ENCODE measurements around the gene LRRC63.

LRRC63 gene

DNA sequence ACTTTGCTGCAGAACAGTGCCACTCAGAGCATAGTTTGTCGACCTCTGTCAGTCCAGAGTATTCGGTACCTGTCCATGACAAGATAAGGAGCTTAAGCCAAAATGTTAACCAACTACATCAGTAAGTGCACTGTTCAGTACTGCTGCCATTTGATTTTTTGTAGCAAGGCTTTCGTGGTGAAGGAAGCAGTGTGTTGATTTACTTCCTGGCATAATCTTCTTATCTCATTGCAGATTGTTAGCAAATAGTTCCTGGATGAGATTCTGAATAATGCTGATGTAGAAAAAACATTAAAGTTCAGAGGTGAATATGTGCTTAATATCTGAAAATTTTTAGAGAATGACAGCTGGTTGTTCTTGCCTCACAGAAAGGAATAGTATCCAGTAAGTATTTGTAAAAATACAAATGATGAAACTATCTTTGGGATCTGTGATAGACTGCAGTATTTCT is 85.7 kb downstream of the LRRC63 start:
- in situ Hi-C loops (cut with MboI; ENCODE audit: low sequenced_read_pairs), result loop anchor here (25.0 kb wide), 1 partner anchor 135 kb away; no protein-coding TSS in a partner anchor

DNA sequence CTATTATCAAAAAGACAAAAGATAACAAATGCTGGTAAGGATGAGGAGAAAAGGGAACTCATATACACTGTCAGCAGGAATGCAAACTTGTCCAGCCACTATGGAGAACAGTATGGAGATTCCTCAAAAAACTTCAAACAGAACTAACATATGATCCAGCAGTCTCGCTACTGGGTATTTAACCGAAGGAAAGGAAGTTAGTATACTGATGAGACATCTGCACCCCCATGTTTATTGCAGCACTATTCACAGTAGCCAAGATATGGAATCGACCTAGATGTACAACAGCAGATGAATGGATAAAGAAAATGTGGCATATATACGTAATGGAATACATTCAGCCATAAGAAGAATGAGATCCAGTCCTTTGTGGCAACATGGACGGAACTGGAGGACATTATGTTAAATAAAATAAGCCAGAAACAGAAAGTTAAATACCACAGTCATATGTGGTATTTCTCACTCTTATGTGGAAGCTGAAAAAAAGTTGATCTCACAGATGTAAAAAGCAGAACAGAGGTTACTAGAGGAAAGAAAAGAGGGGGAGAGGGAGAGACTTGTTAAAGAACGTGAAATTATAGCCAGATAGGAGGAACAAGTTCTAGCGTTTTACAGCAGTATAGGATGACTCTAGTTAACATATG is 92.1 kb downstream of the LRRC63 start:
- in situ Hi-C loops (cut with MboI; ENCODE audit: low sequenced_read_pairs), result loop anchor here (25.0 kb wide), 1 partner anchor 692 kb away; the partner anchor contains the start of gene ERICH6B

DNA sequence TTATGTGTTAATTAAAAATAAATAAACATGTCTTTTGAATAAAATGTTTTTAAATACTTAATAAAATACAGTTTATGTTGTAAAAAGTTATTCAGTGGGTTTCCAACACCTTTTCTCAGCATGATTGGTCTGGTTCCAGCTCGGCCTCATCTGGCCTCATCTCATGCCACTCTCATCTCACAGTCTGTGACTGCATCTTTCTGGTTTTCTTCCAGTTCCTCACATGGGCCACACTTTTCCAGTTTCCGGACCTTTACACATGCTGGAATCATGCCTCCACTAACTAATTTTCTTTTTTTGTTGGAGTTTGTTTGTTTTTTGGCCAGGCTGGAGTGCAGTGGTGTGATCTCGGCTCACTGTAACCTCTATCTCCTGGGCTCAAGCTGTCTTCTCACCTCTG is 92.8 kb downstream of the LRRC63 start:
- in situ Hi-C loops (cut with MboI; ENCODE audit: low sequenced_read_pairs), result loop anchor here (25.0 kb wide), 1 partner anchor 692 kb away; the partner anchor contains the start of gene ERICH6B

DNA sequence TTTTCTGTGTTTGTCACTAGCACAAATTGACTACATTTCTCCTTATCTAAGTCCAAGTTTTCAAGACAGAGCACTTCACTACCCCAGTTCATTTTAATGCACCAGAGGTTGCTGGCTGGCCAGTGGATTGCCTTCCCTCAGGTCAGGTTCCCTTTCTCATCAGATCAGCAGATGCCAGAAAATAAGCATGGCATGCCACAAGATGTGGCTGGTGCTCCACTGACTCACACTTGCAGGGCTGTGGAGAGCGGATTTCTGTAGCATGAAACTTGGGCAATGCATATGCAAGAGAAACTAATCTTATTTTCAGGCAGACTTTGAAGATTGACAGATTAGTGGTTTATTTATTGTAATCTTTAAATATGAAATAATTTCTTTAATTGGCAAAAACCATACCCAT is 95.8 kb downstream of the LRRC63 start:
- in situ Hi-C loops (cut with MboI; ENCODE audit: low sequenced_read_pairs), result loop anchor here (25.0 kb wide), 1 partner anchor 695 kb away; the partner anchor contains the start of gene ERICH6B

DNA sequence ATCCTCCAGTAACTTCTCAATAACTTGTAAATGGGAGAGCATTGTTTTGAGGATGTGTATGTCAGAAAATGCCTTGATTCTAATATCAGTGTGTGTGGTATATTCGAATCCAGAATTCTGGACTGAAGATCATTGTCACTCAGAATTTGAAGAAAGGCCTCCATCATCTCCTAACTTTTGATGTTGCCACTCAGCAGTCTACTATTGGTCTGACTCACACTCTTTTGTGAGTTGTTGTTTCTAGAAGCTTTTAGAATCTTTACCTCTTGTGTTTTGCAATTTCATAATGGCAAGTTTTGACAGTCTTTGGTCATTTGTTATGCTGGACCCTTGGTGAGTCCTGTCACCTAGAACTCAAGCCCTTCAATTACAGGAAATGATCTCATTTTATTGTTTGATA is 98.3 kb downstream of the LRRC63 start:
- in situ Hi-C loops (cut with MboI; ENCODE audit: low sequenced_read_pairs), result loop anchor here (25.0 kb wide), 1 partner anchor 698 kb away; the partner anchor contains the start of gene ERICH6B

- in situ Hi-C loops (cut with MboI; ENCODE audit: low sequenced_read_pairs), result loop anchor here (25.0 kb wide), 1 partner anchor 699 kb away; the partner anchor contains the start of gene ERICH6B
Measured at GRCh38 chr13:46311217-46311616, 99.5 kb downstream of the LRRC63 start.

DNA sequence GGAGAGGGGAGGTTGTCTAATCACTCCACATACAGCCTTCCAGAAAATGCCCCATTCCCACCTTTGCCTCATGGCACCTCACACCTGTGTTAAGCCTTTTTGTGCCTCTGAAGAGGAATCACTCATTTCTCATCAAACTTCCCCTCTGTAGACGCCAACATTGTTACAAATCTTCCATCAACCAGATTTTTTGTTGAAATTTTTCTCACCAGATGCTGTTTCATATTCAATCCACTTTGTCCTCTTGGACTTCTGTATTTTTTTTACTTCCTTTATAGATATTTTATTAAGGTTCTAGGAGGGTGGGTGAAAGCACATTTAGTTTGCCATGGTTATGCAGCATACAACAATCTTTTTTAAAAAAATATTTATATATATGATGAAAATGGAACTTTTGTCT is 101.3 kb downstream of the LRRC63 start:
- in situ Hi-C loops (cut with MboI; ENCODE audit: low sequenced_read_pairs), result loop anchor here (25.0 kb wide), 1 partner anchor 701 kb away; the partner anchor contains the start of gene ERICH6B

DNA sequence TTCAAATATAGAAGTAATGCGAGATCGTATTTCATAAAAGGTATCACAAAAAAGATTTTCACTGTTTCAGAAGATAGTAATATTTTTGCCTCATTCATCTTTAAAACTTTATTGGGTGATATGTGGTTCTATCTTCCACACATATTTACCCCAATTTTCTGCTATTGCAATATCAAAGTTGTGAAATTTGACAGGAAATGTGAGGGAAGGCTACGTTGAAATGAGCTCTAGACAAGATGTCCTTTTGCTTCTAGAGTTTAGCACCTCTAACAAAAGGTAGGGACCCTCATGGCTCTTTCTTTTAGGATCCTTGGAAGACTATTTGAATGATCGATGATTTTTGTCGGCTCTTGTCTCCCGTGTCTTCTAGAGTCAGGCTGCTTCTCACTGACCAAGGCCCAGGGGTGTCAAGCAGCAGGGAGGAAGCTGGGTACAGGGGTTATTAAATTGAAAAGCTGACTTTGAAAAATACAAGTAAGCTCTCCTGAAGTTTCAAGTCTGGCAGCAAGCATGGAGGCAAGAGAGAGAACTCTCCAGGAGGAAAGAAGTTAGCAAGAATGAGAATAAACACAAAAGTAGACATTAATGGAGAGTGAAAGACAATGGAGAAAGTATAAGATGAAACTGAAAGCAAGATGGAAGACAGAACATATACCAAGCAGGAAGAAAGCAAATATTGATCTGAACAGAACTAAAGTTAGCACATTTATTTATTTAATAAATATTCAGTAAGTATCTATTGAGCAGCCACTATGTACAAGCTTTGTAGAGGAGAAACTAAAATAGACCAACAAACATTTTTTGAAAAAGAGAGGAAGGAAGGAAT is 101.9 kb downstream of the LRRC63 start:
- in situ Hi-C loops (cut with MboI; ENCODE audit: low sequenced_read_pairs), result loop anchor here (25.0 kb wide), 1 partner anchor 701 kb away; the partner anchor contains the start of gene ERICH6B

DNA sequence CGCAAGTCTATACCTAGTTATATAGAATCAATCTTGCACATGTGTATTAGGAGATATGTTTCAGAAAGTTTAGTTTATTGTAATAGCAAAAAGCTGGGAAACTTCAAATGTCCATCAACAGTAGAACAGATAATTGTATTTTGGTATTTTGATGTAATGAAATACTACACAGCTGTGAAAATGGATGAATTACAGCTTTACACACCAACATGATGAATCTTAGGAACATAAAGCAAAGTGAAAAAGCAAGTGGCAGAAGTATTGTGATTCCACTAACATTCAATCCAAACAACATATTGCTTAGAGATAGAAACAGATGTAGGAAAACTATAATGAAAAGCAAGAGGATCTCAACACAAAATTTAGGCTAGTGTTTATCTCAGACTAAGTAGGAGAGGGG is 102.9 kb downstream of the LRRC63 start:
- in situ Hi-C loops (cut with MboI; ENCODE audit: low sequenced_read_pairs), result loop anchor here (25.0 kb wide), 1 partner anchor 702 kb away; the partner anchor contains the start of gene ERICH6B

DNA sequence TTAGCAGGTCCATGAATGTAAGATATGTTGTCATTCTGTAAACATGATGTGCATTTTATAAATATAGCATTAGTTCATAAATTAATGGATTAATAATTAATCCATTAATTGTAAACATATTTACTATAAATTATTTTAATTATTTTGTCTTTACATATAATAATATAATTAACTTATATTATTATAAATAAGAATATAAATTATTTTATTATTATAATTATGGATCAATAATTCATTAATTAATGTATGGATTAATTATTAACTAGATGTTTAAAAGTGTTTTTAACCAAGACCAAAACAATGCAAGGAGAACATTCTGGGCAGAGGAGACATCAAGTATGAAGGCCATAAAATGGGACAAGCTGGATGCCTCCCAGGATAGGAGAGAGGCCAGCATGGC is 103.3 kb downstream of the LRRC63 start:
- in situ Hi-C loops (cut with MboI; ENCODE audit: low sequenced_read_pairs), result loop anchor here (25.0 kb wide), 1 partner anchor 703 kb away; the partner anchor contains the start of gene ERICH6B

DNA sequence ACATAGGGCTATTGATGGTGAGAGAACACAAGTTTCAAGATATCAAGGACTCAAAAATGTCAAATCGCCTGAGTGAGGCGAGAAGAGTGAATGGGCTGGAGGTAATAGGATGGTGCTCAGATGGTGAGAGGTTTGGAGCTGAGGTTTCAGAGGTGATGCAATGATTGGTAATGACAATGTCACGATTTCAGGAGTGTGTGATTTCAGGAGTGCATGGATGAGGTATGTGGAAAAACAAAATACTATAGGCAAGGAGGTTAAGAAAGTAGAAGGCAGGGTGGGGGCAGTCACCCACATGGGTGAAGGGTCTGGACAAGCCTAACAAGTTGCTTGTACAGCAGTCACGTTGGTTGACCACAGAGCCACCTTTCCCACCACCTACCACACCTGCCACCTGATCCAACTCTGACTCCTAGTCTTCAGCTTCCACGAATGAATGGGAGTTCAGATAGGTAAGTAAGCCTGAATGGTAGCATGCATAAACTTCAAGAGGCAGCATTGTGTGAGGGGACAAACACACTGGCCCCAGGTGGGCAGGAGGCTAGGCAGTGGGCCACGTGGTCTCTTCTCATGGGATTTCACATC is 103.9 kb downstream of the LRRC63 start:
- in situ Hi-C loops (cut with MboI; ENCODE audit: low sequenced_read_pairs), result loop anchor here (25.0 kb wide), 1 partner anchor 703 kb away; the partner anchor contains the start of gene ERICH6B

- in situ Hi-C loops (cut with MboI; ENCODE audit: low sequenced_read_pairs), result loop anchor here (25.0 kb wide), 1 partner anchor 705 kb away; the partner anchor contains the start of gene ERICH6B
Measured at GRCh38 chr13:46317120-46317519, 105.4 kb downstream of the LRRC63 start.

GRCh38 chr13:46318986-46319385 is 107.3 kb downstream of the LRRC63 start:
- in situ Hi-C loops (cut with MboI; ENCODE audit: low sequenced_read_pairs), result loop anchor here (25.0 kb wide), 1 partner anchor 707 kb away; the partner anchor contains the start of gene ERICH6B

DNA sequence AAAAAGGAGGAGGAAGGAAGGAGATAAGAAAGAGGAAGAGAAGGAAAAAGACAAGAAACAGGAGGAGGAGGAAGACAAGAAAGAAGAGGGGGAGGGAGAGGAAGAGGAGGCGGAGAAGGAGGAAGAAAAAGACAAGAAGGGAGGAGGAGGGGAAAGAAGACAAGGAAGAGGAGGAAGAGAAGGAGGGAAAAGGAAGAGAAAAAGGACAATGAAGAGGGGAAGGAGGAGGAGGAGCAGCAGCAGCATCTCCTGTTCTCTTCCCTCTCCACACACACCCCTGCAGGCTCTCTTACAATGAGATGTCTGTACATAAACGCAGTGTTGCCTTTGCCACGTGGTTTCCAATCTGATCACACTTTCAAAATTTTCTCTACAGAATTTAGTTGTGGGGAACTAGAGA is 108.7 kb downstream of the LRRC63 start:
- in situ Hi-C loops (cut with MboI; ENCODE audit: low sequenced_read_pairs), result loop anchor here (25.0 kb wide), 1 partner anchor 708 kb away; the partner anchor contains the start of gene ERICH6B

DNA sequence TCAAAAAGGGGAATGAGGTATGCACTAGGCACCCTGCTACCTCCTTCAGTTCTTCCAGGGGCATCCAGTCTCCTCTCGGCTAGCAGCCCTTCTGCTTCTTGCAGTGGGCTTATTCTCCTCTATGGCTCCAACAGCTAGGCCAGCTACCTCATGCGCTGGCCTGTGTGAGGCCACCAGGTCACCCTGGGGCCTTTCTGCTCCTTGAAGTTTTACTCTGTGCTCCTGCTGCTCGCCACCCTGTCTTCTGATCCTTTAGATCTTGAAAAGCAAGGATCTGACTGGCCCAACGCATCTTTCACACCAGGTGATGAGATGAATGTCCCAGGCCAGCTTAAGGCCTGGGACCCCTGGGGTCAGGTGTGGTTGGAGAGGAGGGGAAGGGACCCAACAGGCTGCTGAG is 109.1 kb downstream of the LRRC63 start:
- in situ Hi-C loops (cut with MboI; ENCODE audit: low sequenced_read_pairs), result loop anchor here (25.0 kb wide), 1 partner anchor 709 kb away; the partner anchor contains the start of gene ERICH6B

DNA sequence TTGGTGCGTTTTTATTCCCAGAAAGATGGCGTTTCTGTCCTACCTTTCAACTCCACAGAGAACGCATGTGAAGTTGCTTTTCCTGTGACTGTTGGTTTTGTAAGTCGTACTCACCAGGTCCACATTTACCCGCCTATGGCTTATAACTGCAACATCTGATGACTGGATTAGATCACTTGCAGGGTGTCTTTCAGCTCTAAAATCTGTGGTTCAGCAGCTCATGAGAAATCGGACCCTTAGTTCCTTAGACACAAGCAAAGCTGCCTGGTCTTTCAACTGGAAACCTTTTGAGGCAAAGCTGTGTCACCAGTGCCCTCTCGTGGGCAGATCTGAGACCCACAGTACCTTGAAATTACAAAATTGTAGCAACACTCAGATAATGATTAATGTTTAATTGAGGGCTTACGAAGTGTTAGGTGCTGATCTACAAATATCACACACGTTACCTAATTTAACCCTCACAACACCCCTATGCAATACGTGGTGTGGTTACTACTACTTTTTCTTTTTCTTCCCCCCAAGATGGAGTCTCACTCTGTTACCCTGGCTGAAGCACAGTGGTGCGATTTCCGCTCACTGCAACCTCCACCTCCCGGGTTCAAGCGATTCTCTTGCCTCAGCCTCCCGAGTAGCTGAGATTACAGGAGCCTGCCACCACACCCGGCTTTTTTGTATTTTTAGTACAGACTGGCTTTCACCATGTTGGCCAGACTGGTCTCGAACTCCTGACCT is 109.9 kb downstream of the LRRC63 start:
- in situ Hi-C loops (cut with MboI; ENCODE audit: low sequenced_read_pairs), result loop anchor here (25.0 kb wide), 1 partner anchor 709 kb away; the partner anchor contains the start of gene ERICH6B

GRCh38 chr13:46324976-46325375 is 113.2 kb downstream of the LRRC63 start:
- in situ Hi-C loops (cut with MboI; ENCODE audit: low sequenced_read_pairs), result loop anchor here (25.0 kb wide), 1 partner anchor 713 kb away; the partner anchor contains the start of gene ERICH6B

All from HL-60/S4 treated with phorbol 12-myristate 13-acetate at 8.2 ng/mL for 4 days and 3 days (cell line).